NT2/D1 (cell line): ENCODE data around the gene TRIM14.

Experiments used
- DNase-seq: peaks from one replicate; pipeline ENCODE4 v3.0.0-alpha.2; 2011; ENCODE audit warnings: low read depth, low spot score
- H3K27me3 ChIP-seq: 2 replicates; pipeline ENCODE4 v1.6.0; 2011; ENCODE audit warnings: mild to moderate bottlenecking; ENCODE audit not compliant: insufficient read length, insufficient read depth
- H3K36me3 ChIP-seq: 2 replicates; pipeline ENCODE4 v1.6.1; 2011; ENCODE audit warnings: mild to moderate bottlenecking, low read length, mixed read lengths; ENCODE audit not compliant: insufficient read depth, insufficient read length
- H3K4me1 ChIP-seq: 2 replicates; pipeline ENCODE4 v1.5.1; 2011; ENCODE audit not compliant: insufficient read depth, insufficient read length
- H3K4me3 ChIP-seq: 2 replicates; pipeline ENCODE4 v1.5.1; 2011; ENCODE audit warnings: low read depth; ENCODE audit not compliant: insufficient read length
- H3K9ac ChIP-seq: 2 replicates; pipeline ENCODE4 v1.6.0; 2011; ENCODE audit warnings: low read depth; ENCODE audit not compliant: insufficient read length
- H3K9me3 ChIP-seq: 2 replicates; pipeline ENCODE4 v1.5.1; 2011; ENCODE audit warnings: mild to moderate bottlenecking, low read length; ENCODE audit not compliant: insufficient read depth
- SUZ12 ChIP-seq: IDR thresholded peaks from 2 replicates; pipeline ENCODE4 v1.6.1; 2011; ENCODE audit not compliant: insufficient read length, insufficient read depth; ENCODE audit errors: extremely low read depth
- YY1 ChIP-seq: IDR thresholded peaks from 2 replicates; pipeline ENCODE4 v1.6.1; 2011; ENCODE audit not compliant: insufficient read length, insufficient read depth
- ZNF274 ChIP-seq: IDR thresholded peaks from 2 replicates; pipeline ENCODE4 v1.6.1; 2011; ENCODE audit warnings: mild to moderate bottlenecking, low read depth, low read length

The TRIM14 gene

GRCh38 chr9:98140503-98140902 is 21.5 kb upstream of the TRIM14 start:
- peaks cover 3% of the 10 kb centered on the region for H3K4me1 ChIP-seq
- no peaks in the 10 kb centered on the region for H3K27me3 ChIP-seq
- no peak overlapping the region for H3K9ac ChIP-seq
- H3K9me3 ChIP-seq, result no peaks in the 10 kb centered on the region
- no peak for DNase-seq
- peaks cover 35% of the 10 kb centered on the region for H3K36me3 ChIP-seq
- no peak for TF ChIP-seq SUZ12
- TF ChIP-seq YY1, result no peak
- TF ChIP-seq ZNF274, result no peak
- no peak overlapping the region for H3K4me3 ChIP-seq

DNA sequence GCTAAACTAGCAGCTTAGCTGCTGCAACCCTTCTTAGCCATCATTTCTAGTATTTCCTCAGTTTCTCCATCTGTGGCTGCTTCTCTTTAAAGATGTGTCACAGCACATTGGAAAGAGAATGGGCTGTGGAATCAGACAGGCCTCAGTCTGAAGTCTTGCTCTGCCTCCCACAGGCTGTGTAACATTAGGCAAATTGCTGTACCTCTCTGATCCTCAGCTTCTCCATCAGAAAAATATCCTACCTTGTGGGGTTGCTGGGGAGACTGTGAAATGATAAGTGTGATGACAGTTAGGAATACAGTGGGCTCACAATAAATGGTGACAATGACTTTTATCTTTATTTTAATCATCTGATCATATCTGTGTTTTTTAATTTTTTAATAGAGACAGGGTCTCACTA is 17.5 kb upstream of the TRIM14 start:
- Histone ChIP-seq H3K36me3 (peaks cover 59% of the 10 kb centered on the region), H3K27me3 (no peaks in the 10 kb centered on the region), H3K4me3 (no peak overlapping the region), H3K9ac (no peak overlapping the region), H3K9me3 (no peaks in the 10 kb centered on the region), H3K4me1 (no peaks in the 10 kb centered on the region)
- TF ChIP-seq YY1 (no peak), ZNF274 (no peak), SUZ12 (no peak)
- no peak for DNase-seq

DNA sequence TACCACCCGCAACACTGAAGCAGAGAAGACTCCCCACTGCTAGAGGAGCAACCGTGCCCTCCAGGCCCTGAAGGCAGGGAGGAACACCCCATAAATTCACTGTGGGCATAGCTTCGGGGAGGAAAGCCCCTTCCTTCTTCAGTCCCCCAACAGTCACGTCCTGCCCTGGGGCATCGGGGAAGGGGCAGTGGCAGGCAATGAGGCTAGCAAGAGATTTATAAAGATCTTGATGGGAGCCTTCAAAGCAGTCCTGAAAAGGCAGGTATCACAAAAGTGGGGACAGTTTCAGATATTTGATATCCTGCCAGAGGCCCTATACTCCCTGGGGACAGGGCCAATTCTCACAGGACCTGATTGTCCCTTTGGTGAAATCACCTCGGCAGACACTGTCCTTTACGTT is 16.9 kb upstream of the TRIM14 start:
- no peak for DNase-seq
- no peaks in the 10 kb centered on the region for H3K9me3 ChIP-seq
- H3K36me3 ChIP-seq, result peaks cover 61% of the 10 kb centered on the region
- H3K27me3 ChIP-seq, result no peaks in the 10 kb centered on the region
- TF ChIP-seq YY1 (no peak), ZNF274 (no peak), SUZ12 (no peak)
- no peak overlapping the region for H3K4me3 ChIP-seq
- no peaks in the 10 kb centered on the region for H3K4me1 ChIP-seq
- H3K9ac ChIP-seq, result no peak overlapping the region

DNA sequence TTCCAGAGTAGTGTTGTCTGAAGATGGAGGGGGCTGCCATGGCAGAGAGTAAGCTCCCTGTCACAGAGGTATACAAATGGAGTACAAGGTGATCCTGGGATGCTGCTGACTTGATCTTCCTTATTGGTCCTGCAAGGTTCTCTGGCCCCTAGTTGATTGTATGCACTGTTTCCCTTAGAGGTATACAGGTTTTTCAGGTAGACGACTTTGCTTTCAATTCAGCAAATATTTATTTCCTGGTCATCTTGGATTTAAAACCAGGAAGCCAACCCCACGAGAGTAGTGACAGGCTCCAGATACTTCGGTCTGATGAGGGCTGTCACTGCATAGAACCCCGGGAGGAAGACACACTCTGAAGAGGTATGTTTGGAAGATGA is 16.5 kb upstream of the TRIM14 start:
- H3K4me1 ChIP-seq, result no peaks in the 10 kb centered on the region
- no peak overlapping the region for H3K9ac ChIP-seq
- no peaks in the 10 kb centered on the region for H3K9me3 ChIP-seq
- no peak for DNase-seq
- no peak for TF ChIP-seq YY1
- H3K4me3 ChIP-seq, result no peak overlapping the region
- H3K36me3 ChIP-seq, result peaks cover 65% of the 10 kb centered on the region
- H3K27me3 ChIP-seq, result no peaks in the 10 kb centered on the region

DNA sequence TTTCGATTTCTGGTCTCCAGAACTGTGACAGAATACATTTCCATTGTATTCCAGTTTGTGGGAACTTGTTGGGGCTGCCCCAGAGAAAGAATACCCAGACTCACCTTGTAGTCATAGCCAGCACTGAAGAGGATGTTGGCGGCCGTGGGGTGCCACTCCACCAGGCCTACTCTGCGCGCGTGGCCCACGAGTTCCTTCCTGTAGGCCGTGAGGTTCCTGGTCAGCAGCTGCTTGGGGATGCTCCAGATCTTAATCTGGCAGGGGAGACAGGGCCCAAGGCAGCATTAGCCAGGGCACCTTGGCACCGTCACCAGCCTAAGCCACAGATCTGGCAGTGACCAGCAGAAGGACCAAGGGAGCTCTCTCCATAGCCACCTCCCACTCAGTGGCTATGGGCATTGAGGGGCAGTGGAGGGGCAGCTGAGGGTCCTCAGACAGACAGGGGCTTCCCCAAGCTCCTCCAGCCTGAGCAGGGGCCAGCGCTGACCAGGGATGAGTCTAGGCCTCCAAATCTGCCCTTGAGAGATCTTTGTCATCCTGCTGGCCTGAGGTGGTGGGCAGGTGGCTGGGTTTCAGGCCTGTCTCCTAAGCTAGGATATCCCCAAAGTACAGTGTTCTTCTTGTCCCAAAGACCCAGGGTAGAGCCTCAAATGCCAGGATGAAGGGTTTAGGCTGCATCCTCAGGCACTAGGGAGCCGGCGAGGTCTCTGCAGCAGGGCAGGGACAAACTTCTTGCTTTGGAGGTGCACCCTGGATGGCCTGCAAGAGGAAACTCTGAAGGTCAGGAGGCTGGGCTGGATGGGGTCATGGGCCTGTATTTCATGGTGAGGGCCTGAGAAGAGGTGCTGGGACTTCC is 15.9 kb upstream of the TRIM14 start:
- TF ChIP-seq ZNF274 (no peak), YY1 (no peak), SUZ12 (no peak)
- Histone ChIP-seq H3K27me3 (no peaks in the 10 kb centered on the region), H3K36me3 (peaks cover 68% of the 10 kb centered on the region), H3K4me1 (no peaks in the 10 kb centered on the region), H3K4me3 (no peak overlapping the region), H3K9ac (no peak overlapping the region), H3K9me3 (no peaks in the 10 kb centered on the region)
- DNase-seq, result no peak

DNA sequence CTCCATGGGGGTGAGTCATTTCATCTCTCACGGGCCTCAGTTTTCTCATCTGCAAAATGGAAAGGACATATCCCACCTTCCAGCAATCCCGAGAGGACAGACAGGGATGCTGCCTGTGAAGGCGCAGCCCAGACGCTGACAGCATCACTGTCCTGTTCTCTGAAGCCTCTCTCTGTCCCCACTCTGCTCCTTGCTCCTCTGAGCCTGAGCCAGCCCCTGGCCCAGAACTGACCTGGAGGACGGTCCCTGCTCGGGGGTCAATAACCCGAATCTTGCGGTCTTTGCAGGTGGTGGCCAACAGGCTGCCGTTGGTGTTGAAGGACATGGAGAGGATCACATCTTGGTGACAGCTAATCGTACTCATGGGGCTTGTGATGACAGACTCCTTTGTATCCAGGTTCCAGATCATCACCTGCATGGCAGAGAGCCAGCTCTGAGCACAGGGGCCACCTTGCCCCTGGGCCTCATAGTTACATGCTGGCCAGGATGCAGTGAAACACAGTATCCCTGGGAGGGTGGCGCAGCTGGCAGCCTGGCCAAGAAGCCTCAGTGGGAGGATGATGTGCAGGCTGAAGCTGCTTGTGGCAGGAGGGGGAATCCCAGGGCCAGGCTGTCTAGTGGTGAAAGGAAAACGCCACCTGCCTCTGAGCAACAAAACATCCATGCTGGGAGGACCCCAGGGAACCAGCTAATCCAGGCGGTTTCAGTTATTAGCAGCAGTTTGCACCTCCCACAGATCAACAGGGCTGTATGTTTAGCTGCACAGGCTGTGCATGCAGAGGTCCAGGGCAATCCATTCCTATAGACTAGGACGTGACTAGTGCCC is 14.0 kb upstream of the TRIM14 start:
- Histone ChIP-seq H3K36me3 (peaks cover 79% of the 10 kb centered on the region), H3K27me3 (no peaks in the 10 kb centered on the region), H3K9me3 (no peaks in the 10 kb centered on the region), H3K9ac (no peak overlapping the region), H3K4me1 (peaks cover 6% of the 10 kb centered on the region), H3K4me3 (no peak overlapping the region)
- TF ChIP-seq ZNF274, result no peak
- TF ChIP-seq SUZ12, result no peak
- no peak for TF ChIP-seq YY1
- no peak for DNase-seq

- DNase-seq, result no peak
These were observed 13.1 kb upstream of the TRIM14 start for GRCh38 chr9:98132158-98132557.

More at GRCh38 chr9:98132158-98132557, 13.1 kb upstream of the TRIM14 start:
- Histone ChIP-seq H3K9ac (no peak overlapping the region), H3K27me3 (no peaks in the 10 kb centered on the region), H3K9me3 (no peaks in the 10 kb centered on the region), H3K4me1 (peaks cover 6% of the 10 kb centered on the region), H3K4me3 (no peak overlapping the region), H3K36me3 (peaks cover 78% of the 10 kb centered on the region)
- TF ChIP-seq YY1, result no peak
- no peak for TF ChIP-seq ZNF274
- no peak for TF ChIP-seq SUZ12
